ENCODE data around the gene RAB35.

The RAB35 gene

DNA sequence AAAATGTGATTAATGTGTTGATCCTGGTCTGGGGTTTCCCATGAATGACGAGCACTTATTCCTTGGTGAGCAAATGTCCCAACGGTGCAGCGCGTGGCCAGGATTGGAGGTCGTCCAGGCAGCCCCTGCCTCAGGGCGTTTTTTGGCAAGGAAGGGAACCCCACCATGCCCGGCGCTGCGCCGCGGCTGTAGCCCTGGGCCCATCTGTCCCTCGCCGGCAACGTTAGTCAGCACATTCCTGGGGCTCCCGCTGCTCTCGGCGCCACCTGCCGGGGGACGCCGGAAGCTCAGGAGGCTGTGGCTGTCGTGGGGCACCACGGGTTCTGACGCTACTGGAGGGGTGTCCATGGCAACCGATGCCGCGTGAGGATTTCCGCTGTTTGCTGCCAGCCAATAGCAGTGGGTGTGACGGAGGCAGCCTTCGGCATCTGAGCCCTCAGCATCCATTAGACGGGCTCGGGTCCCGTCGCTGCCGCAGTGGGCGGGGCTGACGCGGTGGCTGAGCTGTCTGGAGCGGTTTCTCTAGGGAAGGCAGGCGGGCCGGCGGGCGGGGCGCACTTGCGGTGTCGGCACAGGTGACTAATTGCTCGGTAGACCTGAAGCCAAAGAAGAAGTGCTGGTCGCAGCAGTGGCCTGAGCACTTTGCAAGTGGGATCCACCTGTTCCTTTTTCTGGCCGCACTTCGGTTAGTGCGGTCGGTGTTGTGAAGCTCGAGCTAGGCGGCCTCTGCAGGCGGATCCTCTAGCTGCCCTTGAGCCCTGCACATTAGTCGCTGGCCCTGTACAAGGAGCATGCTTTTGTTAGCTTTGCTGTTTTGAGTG lies 29.5 kb downstream of the RAB35 start (continued):
- TF ChIP-seq ZNF555 (tag by site-specific recombination; conservative IDR thresholded peaks at IDR 0.05) (no peak), ZNF548 (tag by site-specific recombination; IDR thresholded peaks at IDR 0.05) (no peak), ZNF660 (tag by site-specific recombination; IDR thresholded peaks at IDR 0.05) (peak; percentile 95), ZNF792 (tag by site-specific recombination; IDR thresholded peaks at IDR 0.05) (no peak), TRIM28 (IDR thresholded peaks at IDR 0.05; ENCODE audit: borderline replicate concordance, low read length) (peak; percentile 83; the same call in 1 of the 2 replicates), GLIS1 (tag by site-specific recombination; IDR thresholded peaks at IDR 0.05) (peak; percentile 57; the same call in 1 of the 2 replicates), GLI4 (tag by site-specific recombination; IDR thresholded peaks at IDR 0.05) (no peak), ZNF426 (tag by site-specific recombination; IDR thresholded peaks at IDR 0.05) (no peak), ZNF211 (tag by site-specific recombination; IDR thresholded peaks at IDR 0.05; ENCODE audit: low read depth) (no peak), ZBTB21 (tag by site-specific recombination; IDR thresholded peaks at IDR 0.05) (peak; percentile 79; the same call in 1 of the 2 replicates), ZNF157 (tag by site-specific recombination; IDR thresholded peaks at IDR 0.05) (no peak), ZNF341 (tag by site-specific recombination; IDR thresholded peaks at IDR 0.05; ENCODE audit: low read depth) (peak; percentile 37; the same call in 1 of the 2 replicates), ZNF561 (tag by site-specific recombination; IDR thresholded peaks at IDR 0.05; ENCODE audit: borderline replicate concordance) (peak; percentile 36; the same call in 1 of the 2 replicates), ZBTB7A (tag by site-specific recombination; IDR thresholded peaks at IDR 0.05; ENCODE audit: low read depth) (no peak), ZNF146 (tag by site-specific recombination; IDR thresholded peaks at IDR 0.05) (peak; percentile 14; the same call in 1 of the 2 replicates), ZNF114 (tag by site-specific recombination; IDR thresholded peaks at IDR 0.05) (no peak), ZNF155 (tag by site-specific recombination; IDR thresholded peaks at IDR 0.05) (no peak), ZSCAN16 (tag by site-specific recombination; IDR thresholded peaks at IDR 0.05) (no peak), ZNF571 (tag by site-specific recombination; IDR thresholded peaks at IDR 0.05) (no peak), GLIS2 (tag by site-specific recombination; IDR thresholded peaks at IDR 0.05) (peak; percentile 37; the same call in 1 of the 2 replicates), ZNF600 (tag by site-specific recombination; IDR thresholded peaks at IDR 0.05) (peak; percentile 61), ZNF138 (tag by site-specific recombination; IDR thresholded peaks at IDR 0.05; ENCODE audit: borderline replicate concordance) (no peak), ZNF473 (tag by site-specific recombination; IDR thresholded peaks at IDR 0.05) (no peak), ZNF133 (tag by site-specific recombination; IDR thresholded peaks at IDR 0.05) (no peak)
- TF ChIP-seq, protein P1, sequence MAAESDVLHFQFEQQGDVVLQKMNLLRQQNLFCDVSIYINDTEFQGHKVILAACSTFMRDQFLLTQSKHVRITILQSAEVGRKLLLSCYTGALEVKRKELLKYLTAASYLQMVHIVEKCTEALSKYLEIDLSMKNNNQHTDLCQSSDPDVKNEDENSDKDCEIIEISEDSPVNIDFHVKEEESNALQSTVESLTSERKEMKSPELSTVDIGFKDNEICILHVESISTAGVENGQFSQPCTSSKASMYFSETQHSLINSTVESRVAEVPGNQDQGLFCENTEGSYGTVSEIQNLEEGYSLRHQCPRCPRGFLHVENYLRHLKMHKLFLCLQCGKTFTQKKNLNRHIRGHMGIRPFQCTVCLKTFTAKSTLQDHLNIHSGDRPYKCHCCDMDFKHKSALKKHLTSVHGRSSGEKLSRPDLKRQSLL (tag by site-specific recombination; IDR thresholded peaks at IDR 0.05), result peak; percentile 82; the same call in 1 of the 2 replicates
- TF ChIP-seq, protein P2, sequence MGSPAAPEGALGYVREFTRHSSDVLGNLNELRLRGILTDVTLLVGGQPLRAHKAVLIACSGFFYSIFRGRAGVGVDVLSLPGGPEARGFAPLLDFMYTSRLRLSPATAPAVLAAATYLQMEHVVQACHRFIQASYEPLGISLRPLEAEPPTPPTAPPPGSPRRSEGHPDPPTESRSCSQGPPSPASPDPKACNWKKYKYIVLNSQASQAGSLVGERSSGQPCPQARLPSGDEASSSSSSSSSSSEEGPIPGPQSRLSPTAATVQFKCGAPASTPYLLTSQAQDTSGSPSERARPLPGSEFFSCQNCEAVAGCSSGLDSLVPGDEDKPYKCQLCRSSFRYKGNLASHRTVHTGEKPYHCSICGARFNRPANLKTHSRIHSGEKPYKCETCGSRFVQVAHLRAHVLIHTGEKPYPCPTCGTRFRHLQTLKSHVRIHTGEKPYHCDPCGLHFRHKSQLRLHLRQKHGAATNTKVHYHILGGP (tag by site-specific recombination; IDR thresholded peaks at IDR 0.05), result no peak
- TF ChIP-seq, protein P3, sequence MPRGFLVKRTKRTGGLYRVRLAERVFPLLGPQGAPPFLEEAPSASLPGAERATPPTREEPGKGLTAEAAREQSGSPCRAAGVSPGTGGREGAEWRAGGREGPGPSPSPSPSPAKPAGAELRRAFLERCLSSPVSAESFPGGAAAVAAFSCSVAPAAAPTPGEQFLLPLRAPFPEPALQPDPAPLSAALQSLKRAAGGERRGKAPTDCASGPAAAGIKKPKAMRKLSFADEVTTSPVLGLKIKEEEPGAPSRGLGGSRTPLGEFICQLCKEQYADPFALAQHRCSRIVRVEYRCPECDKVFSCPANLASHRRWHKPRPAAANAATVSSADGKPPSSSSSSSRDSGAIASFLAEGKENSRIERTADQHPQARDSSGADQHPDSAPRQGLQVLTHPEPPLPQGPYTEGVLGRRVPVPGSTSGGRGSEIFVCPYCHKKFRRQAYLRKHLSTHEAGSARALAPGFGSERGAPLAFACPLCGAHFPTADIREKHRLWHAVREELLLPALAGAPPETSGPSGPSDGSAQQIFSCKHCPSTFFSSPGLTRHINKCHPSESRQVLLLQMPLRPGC (tag by site-specific recombination; IDR thresholded peaks at IDR 0.05), result peak; percentile 96
- TF ChIP-seq, protein P4, sequence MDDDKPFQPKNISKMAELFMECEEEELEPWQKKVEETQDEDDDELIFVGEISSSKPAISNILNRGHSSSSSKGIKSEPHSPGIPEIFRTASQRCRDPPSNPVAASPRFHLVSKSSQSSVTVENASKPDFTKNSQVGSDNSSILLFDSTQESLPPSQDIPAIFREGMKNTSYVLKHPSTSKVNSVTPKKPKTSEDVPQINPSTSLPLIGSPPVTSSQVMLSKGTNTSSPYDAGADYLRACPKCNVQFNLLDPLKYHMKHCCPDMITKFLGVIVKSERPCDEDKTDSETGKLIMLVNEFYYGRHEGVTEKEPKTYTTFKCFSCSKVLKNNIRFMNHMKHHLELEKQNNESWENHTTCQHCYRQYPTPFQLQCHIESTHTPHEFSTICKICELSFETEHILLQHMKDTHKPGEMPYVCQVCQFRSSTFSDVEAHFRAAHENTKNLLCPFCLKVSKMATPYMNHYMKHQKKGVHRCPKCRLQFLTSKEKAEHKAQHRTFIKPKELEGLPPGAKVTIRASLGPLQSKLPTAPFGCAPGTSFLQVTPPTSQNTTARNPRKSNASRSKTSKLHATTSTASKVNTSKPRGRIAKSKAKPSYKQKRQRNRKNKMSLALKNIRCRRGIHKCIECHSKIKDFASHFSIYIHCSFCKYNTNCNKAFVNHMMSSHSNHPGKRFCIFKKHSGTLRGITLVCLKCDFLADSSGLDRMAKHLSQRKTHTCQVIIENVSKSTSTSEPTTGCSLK (tag by site-specific recombination; IDR thresholded peaks at IDR 0.05), result no peak
- TF ChIP-seq, protein P5, sequence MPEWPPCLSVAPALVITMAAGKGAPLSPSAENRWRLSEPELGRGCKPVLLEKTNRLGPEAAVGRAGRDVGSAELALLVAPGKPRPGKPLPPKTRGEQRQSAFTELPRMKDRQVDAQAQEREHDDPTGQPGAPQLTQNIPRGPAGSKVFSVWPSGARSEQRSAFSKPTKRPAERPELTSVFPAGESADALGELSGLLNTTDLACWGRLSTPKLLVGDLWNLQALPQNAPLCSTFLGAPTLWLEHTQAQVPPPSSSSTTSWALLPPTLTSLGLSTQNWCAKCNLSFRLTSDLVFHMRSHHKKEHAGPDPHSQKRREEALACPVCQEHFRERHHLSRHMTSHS (tag by site-specific recombination; IDR thresholded peaks at IDR 0.05), result no peak
- TF ChIP-seq, protein P6, sequence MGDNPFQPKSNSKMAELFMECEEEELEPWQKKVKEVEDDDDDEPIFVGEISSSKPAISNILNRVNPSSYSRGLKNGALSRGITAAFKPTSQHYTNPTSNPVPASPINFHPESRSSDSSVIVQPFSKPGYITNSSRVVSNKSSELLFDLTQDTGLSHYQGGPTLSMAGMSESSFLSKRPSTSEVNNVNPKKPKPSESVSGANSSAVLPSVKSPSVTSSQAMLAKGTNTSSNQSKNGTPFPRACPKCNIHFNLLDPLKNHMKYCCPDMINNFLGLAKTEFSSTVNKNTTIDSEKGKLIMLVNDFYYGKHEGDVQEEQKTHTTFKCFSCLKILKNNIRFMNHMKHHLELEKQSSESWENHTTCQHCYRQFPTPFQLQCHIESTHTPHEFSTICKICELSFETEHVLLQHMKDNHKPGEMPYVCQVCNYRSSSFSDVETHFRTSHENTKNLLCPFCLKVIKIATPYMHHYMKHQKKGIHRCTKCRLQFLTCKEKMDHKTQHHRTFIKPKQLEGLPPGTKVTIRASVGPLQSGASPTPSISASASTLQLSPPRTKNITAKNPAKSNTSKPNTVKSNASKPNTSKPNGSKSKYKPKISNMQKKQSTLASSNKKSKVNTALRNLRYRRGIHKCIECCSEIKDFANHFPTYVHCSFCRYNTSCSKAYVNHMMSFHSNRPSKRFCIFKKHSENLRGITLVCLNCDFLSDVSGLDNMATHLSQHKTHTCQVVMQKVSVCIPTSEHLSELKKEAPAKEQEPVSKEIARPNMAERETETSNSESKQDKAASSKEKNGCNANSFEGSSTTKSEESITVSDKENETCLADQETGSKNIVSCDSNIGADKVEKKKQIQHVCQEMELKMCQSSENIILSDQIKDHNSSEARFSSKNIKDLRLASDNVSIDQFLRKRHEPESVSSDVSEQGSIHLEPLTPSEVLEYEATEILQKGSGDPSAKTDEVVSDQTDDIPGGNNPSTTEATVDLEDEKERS (tag by site-specific recombination; IDR thresholded peaks at IDR 0.05), result no peak

Data from HEK293 (cell line).